Endothelial cell of umbilical vein (primary cell): ENCODE measurements around the gene KRT74. TPM values are rescaled to one million over a fixed set of nuclear protein-coding genes. Genes with fewer than 3 reads are reported as not detected.

Experiments used
- BruUV-seq: library from RNA; stranded (reverse); fragments of 400-500 nt; replicated peaks from 2 replicates; lab custom pipeline; 2021; lab: Mats Ljungman, UMichigan
- CTCF ChIA-PET: fragments of 300-600, 350-600 bp; sonication (Branson Sonifier 250); formaldehyde crosslinking; loops from one replicate; lab custom pipeline; 2021; ENCODE audit warnings: antibody characterized with exemption, inconsistent platforms; lab: Charles Lee
- POLR2A ChIA-PET: fragments of 300-600, 350-600 bp; sonication (Branson Sonifier 250); formaldehyde crosslinking; loops from one replicate; lab custom pipeline; 2021; ENCODE audit warnings: antibody characterized with exemption, inconsistent platforms; lab: Charles Lee
- DNase-seq: peaks from one replicate; pipeline ENCODE4 v3.0.0-alpha.2; 2011; ENCODE audit warnings: low read depth, low spot score
- FAIRE-seq: peaks from 2 replicates; lab custom pipeline; 2011; peaks lifted over from hg19 to GRCh38; lab: Jason Lieb, UNC
- H2AFZ ChIP-seq: 2 replicates; pipeline ENCODE4 v1.6.0; 2012; ENCODE audit warnings: low read depth, low read length, control low read depth, inconsistent platforms
- H3K27ac ChIP-seq: 2 replicates; pipeline ENCODE4 v1.5.1; 2011; ENCODE audit warnings: low read depth, mild to moderate bottlenecking, control low read depth, low read length, moderate library complexity; ENCODE audit not compliant: insufficient read depth
- H3K27me3 ChIP-seq, 2 experiments: 2 replicates each; pipeline versions ENCODE4 v1.6.0 to v1.6.1; 2011; ENCODE audit warnings: low read length in 2 of 2, mixed read lengths in 1 of 2; ENCODE audit not compliant: control insufficient read depth in 2 of 2, insufficient read depth in 2 of 2
- H3K36me3 ChIP-seq, 2 experiments: 2 replicates in 1 of 2; 3 replicates in 1 of 2; pipeline ENCODE4 v1.5.1; 2011; ENCODE audit warnings: low read length in 2 of 2, mild to moderate bottlenecking in 1 of 2, moderate library complexity in 1 of 2; ENCODE audit not compliant: control insufficient read depth in 2 of 2, insufficient read depth in 2 of 2; ENCODE audit errors: extremely low read depth in 1 of 2
- H3K4me1 ChIP-seq: 3 replicates; pipeline ENCODE4 v1.5.1; 2011; ENCODE audit warnings: mild to moderate bottlenecking, low read length; ENCODE audit not compliant: control insufficient read depth, insufficient read depth; ENCODE audit errors: extremely low read depth
- H3K4me2 ChIP-seq: 2 replicates; pipeline ENCODE4 v1.6.1; 2011; ENCODE audit warnings: low read length, control low read depth, mixed read lengths; ENCODE audit not compliant: insufficient read depth
- H3K4me3 ChIP-seq, 3 experiments: fragments of 200-600 bp in 1 of 3; sonication (generic), shearing (Covaris generic) in 1 of 3; replicated peaks in 1 of 3; 2 replicates each; pipeline ENCODE4 v1.5.1; 2011 to 2016; ENCODE audit warnings: control low read depth in 3 of 3, low read length in 3 of 3, mild to moderate bottlenecking in 2 of 3, inconsistent platforms in 1 of 3, low read depth in 1 of 3, moderate library complexity in 1 of 3; ENCODE audit not compliant: insufficient read depth in 1 of 3
- H3K79me2 ChIP-seq: 2 replicates; pipeline ENCODE4 v1.6.0; 2012; ENCODE audit warnings: low read length, inconsistent platforms; ENCODE audit not compliant: control insufficient read depth, insufficient read depth
- H3K9ac ChIP-seq: replicated peaks from 2 replicates; pipeline ENCODE3; 2011; ENCODE audit warnings: low read length, control low read depth; ENCODE audit not compliant: insufficient read depth; ENCODE audit errors: extremely low read depth
- H3K9me1 ChIP-seq: replicated peaks from 3 replicates; pipeline ENCODE4 v1.6.0; 2011; ENCODE audit warnings: mild to moderate bottlenecking, low read length; ENCODE audit not compliant: control insufficient read depth, insufficient read depth; ENCODE audit errors: extremely low read depth
- H3K9me3 ChIP-seq: replicated peaks from 2 replicates; pipeline ENCODE4 v1.5.1; 2012; ENCODE audit warnings: low read length, inconsistent platforms; ENCODE audit not compliant: control insufficient read depth, insufficient read depth
- H4K20me1 ChIP-seq: replicated peaks from 2 replicates; pipeline ENCODE3; 2011; ENCODE audit warnings: mild to moderate bottlenecking, low read length; ENCODE audit not compliant: control insufficient read depth, insufficient read depth; ENCODE audit errors: extremely low read depth
- EZH2 ChIP-seq: IDR thresholded peaks from 2 replicates; pipeline ENCODE4 v1.6.1; 2012; ENCODE audit warnings: borderline replicate concordance, low read depth, mild to moderate bottlenecking, moderate library complexity, low read length, inconsistent platforms; ENCODE audit not compliant: severe bottlenecking
- FOS ChIP-seq: IDR thresholded peaks from 2 replicates; pipeline ENCODE4 v1.6.1; 2011; ENCODE audit warnings: mild to moderate bottlenecking, low read length, moderate library complexity, borderline replicate concordance; ENCODE audit not compliant: insufficient read depth
- GATA2 ChIP-seq: IDR thresholded peaks from 2 replicates; pipeline ENCODE4 v1.7.0; 2011; ENCODE audit warnings: low read depth, mild to moderate bottlenecking, moderate library complexity, mixed read lengths, low read length; ENCODE audit not compliant: insufficient read length, insufficient read depth
- JUN ChIP-seq: IDR thresholded peaks from 2 replicates; pipeline ENCODE4 v1.6.1; 2011; ENCODE audit warnings: borderline replicate concordance, low read depth; ENCODE audit not compliant: insufficient read length, insufficient read depth
- MYC ChIP-seq: IDR thresholded peaks from one replicate; pipeline ENCODE4 v1.6.1; 2011; ENCODE audit warnings: mild to moderate bottlenecking, low read depth, low read length
- POLR2A ChIP-seq: IDR thresholded peaks from 2 replicates; pipeline ENCODE4 v1.6.1; 2012; ENCODE audit warnings: low read depth, mild to moderate bottlenecking, control low read depth, low read length
- POLR2AphosphoS5 ChIP-seq: IDR thresholded peaks from 2 replicates; pipeline ENCODE4 v1.6.1; 2012; ENCODE audit warnings: low read depth, mild to moderate bottlenecking, control low read depth, low read length, moderate library complexity; ENCODE audit not compliant: insufficient read depth
- dilution Hi-C: fragments of 300-500 bp; cut with MboI; formaldehyde crosslinking; loops from one replicate; pipeline ENCODE4 v1.15.0; 2019; ENCODE audit warnings: low sequenced_read_pairs; ENCODE audit not compliant: extremely low pct_ligation_motif_present
- intact Hi-C: fragments of 100-400 bp; cut with micrococcal nuclease; formaldehyde crosslinking; loops from one replicate; pipeline ENCODE4 v1.10.0; 2022
- polyA plus RNA-seq, 4 experiments: library from polyadenylated mRNA; depleted of rRNA in 3 of 4; stranded (reverse) in 3 of 4; unstranded in 1 of 4; fragments of >200 nt; gene quantifications; 2 replicates each; pipeline versions ENCODE4 v1.2.1 to v1.2.3, GENCODE V29; 2011 to 2012; ENCODE audit warnings: missing spikeins in 1 of 4
- total RNA-seq: library from RNA; stranded (reverse); gene quantifications from 2 replicates; pipeline ENCODE4 v1.2.3, GENCODE V29; 2021
- TF ChIP-seq, protein P1 (sequence below): IDR thresholded peaks from 2 replicates; pipeline ENCODE4 v1.6.1; 2011; ENCODE audit not compliant: insufficient read depth, insufficient read length
- TF ChIP-seq, protein P2 (sequence below), 2 donors: IDR thresholded peaks; 1 replicate in 1 of 2; 2 replicates in 1 of 2; pipeline ENCODE4 v1.5.1; 2011; ENCODE audit warnings: low read length in 2 of 2, mild to moderate bottlenecking in 2 of 2, moderate library complexity in 2 of 2, control low read depth in 1 of 2, inconsistent platforms in 1 of 2, low read depth in 1 of 2; ENCODE audit not compliant: insufficient read depth in 1 of 2; ENCODE audit errors: extremely low read depth in 1 of 2

The KRT74 gene
- total and polyA plus RNA-seq, 2 donors (not counting 3 experiments of a cell fraction or from before 2014, with no cell fraction given): not detected

DNA sequence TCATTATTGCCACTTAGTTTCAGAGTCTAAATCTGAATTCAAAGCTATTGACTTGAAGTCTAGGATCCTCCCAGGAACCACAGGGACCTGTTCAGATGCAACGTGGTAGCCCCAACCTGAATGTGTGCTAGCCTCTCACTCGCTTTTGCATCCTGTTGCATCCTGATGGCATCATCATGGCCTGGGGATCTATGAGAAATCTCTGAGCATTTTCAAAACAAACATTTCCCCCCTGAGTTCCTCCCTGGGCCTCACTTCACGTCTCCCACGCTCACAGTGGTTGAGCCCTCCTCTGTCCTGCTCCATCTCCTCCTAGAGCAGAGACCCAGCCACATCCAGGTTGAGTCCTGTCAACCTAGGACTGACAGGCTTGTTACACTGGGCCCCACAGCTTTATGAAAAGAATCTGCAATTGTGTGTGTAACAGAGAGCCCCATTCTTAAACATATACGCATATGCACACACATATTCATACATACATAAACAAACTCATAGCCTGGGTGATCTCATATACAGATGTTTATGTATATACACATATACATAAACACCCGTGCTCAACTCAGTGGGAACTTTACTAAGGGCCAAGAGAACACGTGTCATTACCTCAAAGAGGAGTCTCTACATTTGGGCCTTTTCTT is 33.1 kb upstream of the KRT74 start:
- Histone ChIP-seq H3K36me3 (no peaks in the 10 kb centered on the region), H3K9me3 (no peaks in the 10 kb centered on the region), H3K4me3 (no peak overlapping the region), H3K79me2 (no peaks in the 10 kb centered on the region), H3K9ac (no peak overlapping the region), H3K27ac (no peak overlapping the region), H3K9me1 (no peaks in the 10 kb centered on the region), H3K27me3 (peaks cover 3 to 15% of the 10 kb centered on the region in 2 experiments), H3K4me2 (no peak overlapping the region), H3K4me1 (no peaks in the 10 kb centered on the region), H2AFZ (no peak overlapping the region), H4K20me1 (no peaks in the 10 kb centered on the region)
- no TSS peak for BruUV-seq
- FAIRE-seq: no peak
- ChIA-PET POLR2A (no interaction called here), CTCF (no interaction called here)
- no peak for TF ChIP-seq POLR2A
- TF ChIP-seq FOS: no peak
- TF ChIP-seq JUN: no peak
- TF ChIP-seq, protein P1, sequence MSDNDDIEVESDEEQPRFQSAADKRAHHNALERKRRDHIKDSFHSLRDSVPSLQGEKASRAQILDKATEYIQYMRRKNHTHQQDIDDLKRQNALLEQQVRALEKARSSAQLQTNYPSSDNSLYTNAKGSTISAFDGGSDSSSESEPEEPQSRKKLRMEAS: no peak
- no peak for TF ChIP-seq POLR2AphosphoS5
- no peak for TF ChIP-seq EZH2
- TF ChIP-seq, protein P2, sequence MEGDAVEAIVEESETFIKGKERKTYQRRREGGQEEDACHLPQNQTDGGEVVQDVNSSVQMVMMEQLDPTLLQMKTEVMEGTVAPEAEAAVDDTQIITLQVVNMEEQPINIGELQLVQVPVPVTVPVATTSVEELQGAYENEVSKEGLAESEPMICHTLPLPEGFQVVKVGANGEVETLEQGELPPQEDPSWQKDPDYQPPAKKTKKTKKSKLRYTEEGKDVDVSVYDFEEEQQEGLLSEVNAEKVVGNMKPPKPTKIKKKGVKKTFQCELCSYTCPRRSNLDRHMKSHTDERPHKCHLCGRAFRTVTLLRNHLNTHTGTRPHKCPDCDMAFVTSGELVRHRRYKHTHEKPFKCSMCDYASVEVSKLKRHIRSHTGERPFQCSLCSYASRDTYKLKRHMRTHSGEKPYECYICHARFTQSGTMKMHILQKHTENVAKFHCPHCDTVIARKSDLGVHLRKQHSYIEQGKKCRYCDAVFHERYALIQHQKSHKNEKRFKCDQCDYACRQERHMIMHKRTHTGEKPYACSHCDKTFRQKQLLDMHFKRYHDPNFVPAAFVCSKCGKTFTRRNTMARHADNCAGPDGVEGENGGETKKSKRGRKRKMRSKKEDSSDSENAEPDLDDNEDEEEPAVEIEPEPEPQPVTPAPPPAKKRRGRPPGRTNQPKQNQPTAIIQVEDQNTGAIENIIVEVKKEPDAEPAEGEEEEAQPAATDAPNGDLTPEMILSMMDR (IDR thresholded peaks at IDR 0.05; ENCODE audit: extremely low read depth in 1 of 2, insufficient read depth in 1 of 2, low read depth in 1 of 2, low read length in 2 of 2): no peak
- TF ChIP-seq MYC: no peak
- TF ChIP-seq GATA2: no peak
- dilution Hi-C loops: no loop called here
- no peak for DNase-seq
- intact Hi-C loops: no loop called here
